Subcutaneous abdominal adipose tissue (tissue), 5 donors: ENCODE results near the gene STPG2.

Experiments
- H3K27ac ChIP-seq: one replicate; pipeline ENCODE4 v1.7.0; 2013; ENCODE audit warnings: low read depth, mild to moderate bottlenecking, inconsistent platforms, low read length, moderate library complexity
- H3K27me3 ChIP-seq, 5 donors: one replicate each; pipeline ENCODE4 v1.7.0; 2013; ENCODE audit warnings: low read length in 5 of 5, inconsistent platforms in 1 of 5; ENCODE audit not compliant: control insufficient read depth in 5 of 5, insufficient read depth in 4 of 5
- H3K36me3 ChIP-seq, 5 donors: one replicate each; pipeline ENCODE4 v1.7.0; 2013; ENCODE audit warnings: low read length in 5 of 5; ENCODE audit not compliant: control insufficient read depth in 5 of 5, insufficient read depth in 5 of 5
- H3K4me1 ChIP-seq, 5 donors: one replicate each; pipeline ENCODE4 v1.7.0; 2013; ENCODE audit warnings: low read length in 5 of 5, mild to moderate bottlenecking in 3 of 5, moderate library complexity in 1 of 5; ENCODE audit not compliant: control insufficient read depth in 5 of 5, insufficient read depth in 5 of 5
- H3K4me3 ChIP-seq, 5 donors: one replicate each; pipeline ENCODE4 v1.7.0; 2013; ENCODE audit warnings: low read length in 5 of 5, low read depth in 1 of 5
- H3K9ac ChIP-seq, 5 donors: one replicate each; pipeline ENCODE4 v1.7.0; 2013; ENCODE audit warnings: low read length in 5 of 5, mild to moderate bottlenecking in 4 of 5, moderate library complexity in 3 of 5
- H3K9me3 ChIP-seq, 5 donors: one replicate each; pipeline ENCODE4 v1.7.0; 2013; ENCODE audit warnings: low read length in 5 of 5; ENCODE audit not compliant: control insufficient read depth in 5 of 5
- donor health status: healthy.
- donor health status: healthy.
- donor health status: healthy.
- donor health status: healthy.
- donor health status: healthy.

The STPG2 gene

GRCh38 chr4:98101988-98102387 is 41.3 kb downstream of the STPG2 start:
- Histone ChIP-seq H3K36me3 (no peaks in the 10 kb centered on the region), H3K4me1 (no peaks in the 10 kb centered on the region), H3K27me3 (no peaks in the 10 kb centered on the region), H3K9ac (no peak overlapping the region), H3K27ac (no peak overlapping the region), H3K9me3 (no peaks in the 10 kb centered on the region), H3K4me3 (no peak overlapping the region)

GRCh38 chr4:98098764-98099163 is 44.5 kb downstream of the STPG2 start:
- Histone ChIP-seq H3K4me3 (no peak overlapping the region), H3K9me3 (peaks cover 0 to 3% (median 0%) of the 10 kb centered on the region in 5 donors), H3K27me3 (no peaks in the 10 kb centered on the region), H3K9ac (no peak overlapping the region), H3K4me1 (no peaks in the 10 kb centered on the region), H3K36me3 (no peaks in the 10 kb centered on the region), H3K27ac (no peak overlapping the region)

- Histone ChIP-seq H3K27me3 (no peaks in the 10 kb centered on the region), H3K4me3 (no peak overlapping the region), H3K4me1 (no peaks in the 10 kb centered on the region), H3K9ac (no peak overlapping the region), H3K9me3 (peaks cover 0 to 3% (median 0%) of the 10 kb centered on the region in 5 donors), H3K36me3 (no peaks in the 10 kb centered on the region), H3K27ac (no peak overlapping the region)
Measured at GRCh38 chr4:98094118-98094517, 49.2 kb downstream of the STPG2 start.

GRCh38 chr4:98093662-98094061 is 49.6 kb downstream of the STPG2 start:
- H3K36me3 ChIP-seq, result no peaks in the 10 kb centered on the region
- H3K27ac ChIP-seq, result no peak overlapping the region
- no peak overlapping the region for H3K4me3 ChIP-seq
- H3K4me1 ChIP-seq, result no peaks in the 10 kb centered on the region
- H3K9ac ChIP-seq, result no peak overlapping the region
- H3K9me3 ChIP-seq, result peaks cover 0 to 3% (median 0%) of the 10 kb centered on the region in 5 donors
- H3K27me3 ChIP-seq, result no peaks in the 10 kb centered on the region

GRCh38 chr4:98092833-98093439 is 50.3 kb downstream of the STPG2 start:
- no peak overlapping the region for H3K4me3 ChIP-seq
- no peak overlapping the region for H3K9ac ChIP-seq
- H3K27ac ChIP-seq, result no peak overlapping the region
- peaks cover 0 to 3% (median 0%) of the 10 kb centered on the region in 5 donors for H3K9me3 ChIP-seq
- no peaks in the 10 kb centered on the region for H3K27me3 ChIP-seq
- H3K4me1 ChIP-seq, result no peaks in the 10 kb centered on the region
- H3K36me3 ChIP-seq, result no peaks in the 10 kb centered on the region

- Histone ChIP-seq H3K9me3 (no peaks in the 10 kb centered on the region), H3K36me3 (no peaks in the 10 kb centered on the region), H3K4me3 (no peak overlapping the region), H3K27ac (no peak overlapping the region), H3K4me1 (no peaks in the 10 kb centered on the region), H3K27me3 (no peaks in the 10 kb centered on the region), H3K9ac (no peak overlapping the region)
Measured at GRCh38 chr4:98081936-98082335, 61.3 kb downstream of the STPG2 start.

GRCh38 chr4:98068495-98068894 is 74.8 kb downstream of the STPG2 start:
- H3K4me1 ChIP-seq, result no peaks in the 10 kb centered on the region
- no peaks in the 10 kb centered on the region for H3K36me3 ChIP-seq
- H3K27me3 ChIP-seq, result no peaks in the 10 kb centered on the region
- H3K9me3 ChIP-seq, result peaks cover 0 to 13% (median 0%) of the 10 kb centered on the region in 5 donors
- no peak overlapping the region for H3K4me3 ChIP-seq
- H3K27ac ChIP-seq, result no peak overlapping the region
- no peak overlapping the region for H3K9ac ChIP-seq

- peaks cover 0 to 6% (median 0%) of the 10 kb centered on the region in 5 donors for H3K9me3 ChIP-seq
- no peak overlapping the region for H3K27ac ChIP-seq
- H3K27me3 ChIP-seq, result no peaks in the 10 kb centered on the region
- H3K36me3 ChIP-seq, result no peaks in the 10 kb centered on the region
- H3K4me1 ChIP-seq, result no peaks in the 10 kb centered on the region
- H3K4me3 ChIP-seq, result no peak overlapping the region
- no peak overlapping the region for H3K9ac ChIP-seq
Measured at GRCh38 chr4:98055800-98056501, 87.3 kb downstream of the STPG2 start.

DNA sequence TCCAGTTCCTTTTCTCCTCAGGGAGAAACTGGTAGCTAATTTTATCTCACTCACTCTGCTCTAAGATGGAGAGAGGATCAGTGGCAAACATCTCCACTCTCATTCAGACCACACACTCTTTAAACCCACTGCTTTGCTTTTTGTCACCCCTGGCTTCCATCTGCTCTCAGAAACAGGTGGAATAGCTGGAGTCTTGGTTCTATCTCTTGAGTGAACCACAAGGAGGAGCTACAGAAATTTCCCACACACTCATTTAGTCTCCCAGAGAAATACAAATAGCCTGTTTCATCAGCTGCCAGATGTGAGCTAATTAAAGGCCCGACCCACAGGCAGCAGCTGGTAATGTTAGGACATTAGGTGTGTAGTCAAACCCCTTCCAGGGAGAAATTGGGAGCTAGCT is 96.6 kb downstream of the STPG2 start:
- Histone ChIP-seq H3K27ac (no peak overlapping the region), H3K4me1 (no peaks in the 10 kb centered on the region), H3K9me3 (peaks cover 0 to 2% (median 0%) of the 10 kb centered on the region in 5 donors), H3K9ac (no peak overlapping the region), H3K36me3 (no peaks in the 10 kb centered on the region), H3K27me3 (no peaks in the 10 kb centered on the region), H3K4me3 (no peak overlapping the region)

- H3K9me3 ChIP-seq, result peaks cover 0 to 5% (median 3%) of the 10 kb centered on the region in 5 donors
- no peaks in the 10 kb centered on the region for H3K4me1 ChIP-seq
- H3K27ac ChIP-seq, result no peak overlapping the region
- no peaks in the 10 kb centered on the region for H3K27me3 ChIP-seq
- no peak overlapping the region for H3K9ac ChIP-seq
- H3K36me3 ChIP-seq, result no peaks in the 10 kb centered on the region
- no peak overlapping the region for H3K4me3 ChIP-seq
Measured at GRCh38 chr4:98030059-98030458, 113.2 kb downstream of the STPG2 start.
